ENCODE results near the gene TREX2. TPM values are rescaled to one million over a fixed set of nuclear protein-coding genes. Genes with fewer than 3 reads are reported as not detected.

Gene TREX2
- total RNA-seq, 1 experiment from 2014 or later, result 1.1 TPM

DNA sequence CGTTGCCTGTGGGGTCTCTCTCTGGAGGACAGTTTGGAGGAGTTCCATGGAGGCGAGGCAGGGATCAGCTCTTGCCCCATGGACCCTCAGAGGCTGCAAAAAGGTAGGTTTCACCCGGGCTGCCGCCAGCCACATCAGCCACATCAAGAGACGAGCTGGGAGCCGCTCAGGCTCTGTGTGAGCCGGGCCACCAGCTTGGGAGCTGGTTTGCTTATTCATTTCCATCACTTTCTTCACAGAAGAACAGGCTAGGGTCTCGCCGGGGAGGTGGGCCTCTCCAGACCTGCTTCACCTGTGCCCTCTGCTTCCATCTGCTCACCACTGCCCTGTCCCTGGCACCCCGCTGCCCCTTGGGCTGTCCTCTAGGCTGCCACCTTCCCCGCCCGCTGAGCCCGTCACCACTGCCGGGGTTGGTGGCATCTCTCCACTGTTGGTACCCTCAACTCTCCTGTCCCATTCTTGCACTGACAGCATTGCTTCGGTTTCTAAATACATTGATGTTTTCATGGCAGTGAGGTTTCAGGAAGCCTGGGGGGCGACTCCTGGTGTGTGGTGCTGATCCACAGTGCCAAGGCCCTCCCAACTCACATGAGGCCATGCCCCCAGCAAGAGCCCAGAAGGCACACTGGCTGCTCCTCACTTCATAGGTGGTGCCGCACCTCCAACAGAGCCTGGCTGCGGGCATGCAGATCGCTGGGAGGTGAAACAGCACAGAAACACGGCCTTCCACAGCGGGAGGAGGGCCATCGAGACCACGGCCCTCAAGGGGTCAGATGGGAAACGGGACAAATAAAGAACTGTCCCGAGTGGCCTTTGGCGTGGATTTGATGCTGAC is 4.5 kb upstream of the TREX2 start:
- no peak for DNase-seq

More for the DNA sequence above, 4.5 kb upstream of the TREX2 start:
- Mint-ChIP-seq H3K4me3 (no peak overlapping the region), H3K36me3 (ENCODE audit: insufficient read depth in 1 of 3, low read depth in 3 of 3) (peaks cover 15 to 33% (median 24%) of the 10 kb centered on the region in 3 experiments; a peak in 5 of 7 replicates), H3K4me1 (no peaks in the 10 kb centered on the region), H3K9me3 (peaks cover 58 to 71% of the 10 kb centered on the region in 2 experiments), H3K27ac (no peak overlapping the region), H3K27me3 (ENCODE audit: low read depth) (no peaks in the 10 kb centered on the region)
- Histone ChIP-seq H3K27ac (ENCODE audit: insufficient read length, low read depth, low read length) (no peak overlapping the region), H3K9ac (ENCODE audit: extremely low read depth, insufficient read length, low read length) (no peak overlapping the region), H3K23me2 (ENCODE audit: insufficient read length, low read depth, low read length, poor library complexity, severe bottlenecking) (no peaks in the 10 kb centered on the region), H3K4me2 (ENCODE audit: insufficient read depth, insufficient read length, low read length) (no peak overlapping the region), H3K4me1 (ENCODE audit: insufficient read depth, low read length) (no peaks in the 10 kb centered on the region), H2AFZ (ENCODE audit: low read length) (no peak overlapping the region), H3K18ac (ENCODE audit: insufficient read length, low read depth, low read length) (no peak overlapping the region), H2BK20ac (ENCODE audit: low read depth, low read length, poor library complexity, severe bottlenecking) (no peak overlapping the region), H2BK5ac (ENCODE audit: insufficient read length, low read length) (no peak overlapping the region), H3K14ac (ENCODE audit: insufficient read depth, low read length) (no peak overlapping the region), H3K9me3 (ENCODE audit: control insufficient read depth, low read depth, low read length) (peaks cover 32% of the 10 kb centered on the region), H4K5ac (ENCODE audit: insufficient read length, low read depth, low read length) (no peak overlapping the region), H3K56ac (ENCODE audit: insufficient read length, low read depth, low read length) (no peak overlapping the region), H4K8ac (replicated peaks; ENCODE audit: insufficient read length, low read depth, low read length) (no peak overlapping the region), H3T11ph (ENCODE audit: low read length) (no peak overlapping the region), H2AK5ac (ENCODE audit: insufficient read length, low read length) (no peak overlapping the region), H3K4ac (ENCODE audit: low read depth, low read length) (no peak overlapping the region), H2BK12ac (ENCODE audit: insufficient read length, low read depth, low read length) (no peak overlapping the region), H3K79me1 (ENCODE audit: insufficient read depth, low read depth, low read length, poor library complexity, severe bottlenecking) (no peaks in the 10 kb centered on the region), H3K23ac (ENCODE audit: insufficient read length, low read depth, low read length) (no peak overlapping the region), H4K91ac (ENCODE audit: insufficient read length, low read depth, low read length) (no peak overlapping the region), H3K27me3 (ENCODE audit: insufficient read depth, low read length) (no peaks in the 10 kb centered on the region), H3K79me2 (ENCODE audit: insufficient read depth, low read length) (no peaks in the 10 kb centered on the region), H2BK15ac (ENCODE audit: low read depth, low read length) (no peak overlapping the region), H2BK120ac (ENCODE audit: low read depth, low read length, poor library complexity, severe bottlenecking) (no peak overlapping the region), H4K20me1 (ENCODE audit: control insufficient read depth, insufficient read depth, insufficient read length) (no peaks in the 10 kb centered on the region)
- TF ChIP-seq, protein P1, sequence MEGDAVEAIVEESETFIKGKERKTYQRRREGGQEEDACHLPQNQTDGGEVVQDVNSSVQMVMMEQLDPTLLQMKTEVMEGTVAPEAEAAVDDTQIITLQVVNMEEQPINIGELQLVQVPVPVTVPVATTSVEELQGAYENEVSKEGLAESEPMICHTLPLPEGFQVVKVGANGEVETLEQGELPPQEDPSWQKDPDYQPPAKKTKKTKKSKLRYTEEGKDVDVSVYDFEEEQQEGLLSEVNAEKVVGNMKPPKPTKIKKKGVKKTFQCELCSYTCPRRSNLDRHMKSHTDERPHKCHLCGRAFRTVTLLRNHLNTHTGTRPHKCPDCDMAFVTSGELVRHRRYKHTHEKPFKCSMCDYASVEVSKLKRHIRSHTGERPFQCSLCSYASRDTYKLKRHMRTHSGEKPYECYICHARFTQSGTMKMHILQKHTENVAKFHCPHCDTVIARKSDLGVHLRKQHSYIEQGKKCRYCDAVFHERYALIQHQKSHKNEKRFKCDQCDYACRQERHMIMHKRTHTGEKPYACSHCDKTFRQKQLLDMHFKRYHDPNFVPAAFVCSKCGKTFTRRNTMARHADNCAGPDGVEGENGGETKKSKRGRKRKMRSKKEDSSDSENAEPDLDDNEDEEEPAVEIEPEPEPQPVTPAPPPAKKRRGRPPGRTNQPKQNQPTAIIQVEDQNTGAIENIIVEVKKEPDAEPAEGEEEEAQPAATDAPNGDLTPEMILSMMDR (conservative IDR thresholded peaks at IDR 0.05), result no peak
- WGBS (ENCODE audit: extremely low coverage, insufficient read length, low lambda C conversion rate), result no CpG with 5 or more reads among the region's 26 CpGs

Data from H9 (cell line).